Gastroesophageal sphincter (tissue), 4 donors: ENCODE results near the gene ARMH3. TPM values are rescaled to one million over a fixed set of nuclear protein-coding genes. Genes with fewer than 3 reads are reported as not detected.

Experiments
- ATAC-seq: fragments of 150-250 bp; one replicate; pipeline ENCODE4 v1.9.1; 2016; ENCODE audit warnings: mild to moderate bottlenecking, moderate library complexity
- H3K27ac ChIP-seq, 4 donors: fragments of 200-600 bp; sonication (generic) in 3 of 4; 1 replicate in 3 of 4; 2 replicates in 1 of 4; pipeline ENCODE4 v1.5.1; 2016 to 2019
- H3K27me3 ChIP-seq: fragments of 200-600 bp; sonication (generic); one replicate; pipeline ENCODE4 v1.5.1; 2019
- H3K36me3 ChIP-seq, 2 donors: fragments of 200-600 bp; sonication (generic); one replicate each; pipeline ENCODE4 v1.5.1; 2019; ENCODE audit warnings: control low read depth in 1 of 2
- H3K4me1 ChIP-seq, 3 donors: fragments of 200-600 bp; sonication (generic); 1 replicate in 2 of 3; 2 replicates in 1 of 3; pipeline ENCODE4 v1.5.1; 2016 to 2019; ENCODE audit warnings: control low read depth in 2 of 3
- H3K4me3 ChIP-seq, 2 donors: fragments of 200-600 bp; sonication (generic); one replicate each; pipeline ENCODE4 v1.5.1; 2019; ENCODE audit warnings: mild to moderate bottlenecking in 1 of 2, moderate library complexity in 1 of 2
- H3K9me3 ChIP-seq, 3 donors: fragments of 200-600 bp; sonication (generic); one replicate each; pipeline ENCODE4 v1.5.1; 2017 to 2019; ENCODE audit warnings: control low read depth in 2 of 3
- EP300 ChIP-seq: sonication (generic); formaldehyde crosslinking; IDR thresholded peaks from one replicate; pipeline ENCODE4 v1.6.1; 2017; ENCODE audit warnings: antibody characterized with exemption, mild to moderate bottlenecking
- POLR2A ChIP-seq, 2 donors: fragments of 450-650 bp; IDR thresholded peaks; one replicate each; pipeline ENCODE4 v1.6.1; 2017; ENCODE audit warnings: antibody characterized with exemption in 2 of 2, mild to moderate bottlenecking in 2 of 2, moderate library complexity in 1 of 2
- POLR2AphosphoS5 ChIP-seq: sonication (generic); formaldehyde crosslinking; IDR thresholded peaks from one replicate; pipeline ENCODE4 v1.6.1; 2017; ENCODE audit warnings: antibody characterized with exemption
- WGBS, 2 donors: methylation state at CpG; one replicate each; pipeline ENCODE4 v1.1.5; 2018; ENCODE audit warnings: low coverage in 1 of 2; 5-methylcytosine and 5-hydroxymethylcytosine counted together
- total RNA-seq, 4 donors: library from RNA; depleted of rRNA; stranded (reverse); fragments of >200 nt; gene quantifications; one replicate each; pipeline ENCODE4 v1.1.0, GENCODE V29; 2016
- TF ChIP-seq, protein P1 (sequence below), 4 experiments: fragments of 200-600 bp in 2 of 4; fragments of 450-650 bp in 2 of 4; sonication (generic) in 1 of 4; IDR thresholded peaks; one replicate each; pipeline ENCODE4 v1.5.1; 2017 to 2019; ENCODE audit warnings: antibody characterized with exemption in 4 of 4, mild to moderate bottlenecking in 2 of 4, moderate library complexity in 2 of 4

Gene ARMH3
- total RNA-seq, 4 donors from 2014 or later: 12.4 to 17.2 (median 14.9) TPM

DNA sequence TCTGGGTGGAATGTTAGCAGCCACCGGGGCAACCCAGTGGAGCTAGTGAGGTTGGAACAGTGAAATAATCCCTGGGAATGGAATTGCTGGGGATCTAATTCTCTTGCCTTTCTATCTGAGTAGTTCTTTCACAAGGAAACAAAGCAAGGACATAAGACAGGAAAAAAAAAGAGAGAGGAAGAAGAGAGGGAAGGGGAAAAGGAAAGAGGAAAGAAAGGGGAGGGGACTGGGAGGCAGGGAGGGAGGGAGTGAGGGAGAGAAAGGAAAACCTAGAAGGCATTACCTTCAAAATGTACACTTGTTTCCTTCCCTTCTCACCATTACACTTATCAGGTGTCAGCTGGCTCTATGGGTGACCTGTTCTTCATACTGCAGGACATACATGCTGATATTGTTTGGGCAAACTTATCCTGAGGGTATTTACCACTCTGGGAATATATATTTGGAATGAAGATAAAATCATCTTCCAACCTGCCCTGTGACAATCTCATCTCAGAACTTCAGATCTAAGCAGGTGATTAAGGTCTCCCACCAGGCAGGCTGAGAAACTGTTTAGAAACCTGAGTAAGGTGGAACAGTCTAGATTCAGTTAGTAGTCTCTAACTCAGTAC, 162.4 kb downstream of the ARMH3 start:
- ATAC-seq: no peak
- TF ChIP-seq EP300 (no peak), POLR2AphosphoS5 (no peak), POLR2A (IDR thresholded peaks at IDR 0.05) (no peak)
- TF ChIP-seq, protein P1, sequence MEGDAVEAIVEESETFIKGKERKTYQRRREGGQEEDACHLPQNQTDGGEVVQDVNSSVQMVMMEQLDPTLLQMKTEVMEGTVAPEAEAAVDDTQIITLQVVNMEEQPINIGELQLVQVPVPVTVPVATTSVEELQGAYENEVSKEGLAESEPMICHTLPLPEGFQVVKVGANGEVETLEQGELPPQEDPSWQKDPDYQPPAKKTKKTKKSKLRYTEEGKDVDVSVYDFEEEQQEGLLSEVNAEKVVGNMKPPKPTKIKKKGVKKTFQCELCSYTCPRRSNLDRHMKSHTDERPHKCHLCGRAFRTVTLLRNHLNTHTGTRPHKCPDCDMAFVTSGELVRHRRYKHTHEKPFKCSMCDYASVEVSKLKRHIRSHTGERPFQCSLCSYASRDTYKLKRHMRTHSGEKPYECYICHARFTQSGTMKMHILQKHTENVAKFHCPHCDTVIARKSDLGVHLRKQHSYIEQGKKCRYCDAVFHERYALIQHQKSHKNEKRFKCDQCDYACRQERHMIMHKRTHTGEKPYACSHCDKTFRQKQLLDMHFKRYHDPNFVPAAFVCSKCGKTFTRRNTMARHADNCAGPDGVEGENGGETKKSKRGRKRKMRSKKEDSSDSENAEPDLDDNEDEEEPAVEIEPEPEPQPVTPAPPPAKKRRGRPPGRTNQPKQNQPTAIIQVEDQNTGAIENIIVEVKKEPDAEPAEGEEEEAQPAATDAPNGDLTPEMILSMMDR (IDR thresholded peaks at IDR 0.05): no peak
- no peaks in the 10 kb centered on the region for H3K9me3 ChIP-seq
- no peak overlapping the region for H3K27ac ChIP-seq
- peaks cover 0 to 1% of the 10 kb centered on the region in 2 donors for H3K36me3 ChIP-seq
- H3K4me1 ChIP-seq: peaks cover 0 to 10% (median 0%) of the 10 kb centered on the region in 3 donors
- H3K27me3 ChIP-seq: no peaks in the 10 kb centered on the region
- no peak overlapping the region for H3K4me3 ChIP-seq
- 43% methylated on average over 1 of the region's 1 CpG; no CpG with 5 or more reads in 1 of the 2 donors for WGBS, 2 donors

DNA sequence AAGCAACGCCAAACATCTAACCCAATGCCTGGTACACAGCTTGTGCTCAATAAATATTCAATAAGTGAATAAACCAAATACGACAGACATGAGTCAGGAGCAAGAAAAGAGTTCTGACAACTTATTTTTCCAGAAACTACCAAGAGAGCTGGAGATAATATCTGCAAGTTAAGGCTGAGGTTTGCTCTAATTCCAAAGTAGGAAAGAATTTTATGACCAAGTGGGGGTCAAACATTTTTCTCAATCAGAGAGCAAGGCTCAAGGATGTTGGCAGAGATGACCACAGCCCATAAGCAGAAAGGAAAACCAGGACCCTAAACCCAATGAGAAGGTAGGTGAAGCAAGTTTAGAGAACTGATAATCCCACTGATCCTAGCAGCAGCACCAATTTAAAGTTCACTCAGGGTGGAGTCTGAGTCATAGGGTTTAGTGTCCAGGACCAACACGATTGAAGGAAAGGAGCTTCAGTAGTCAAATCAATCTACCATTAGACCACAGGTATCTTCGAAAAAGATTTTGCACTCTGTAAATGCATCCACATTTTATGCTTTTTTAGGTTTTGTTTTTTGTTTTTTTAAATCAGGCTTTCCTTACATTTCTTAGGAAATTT, 163.1 kb downstream of the ARMH3 start:
- Histone ChIP-seq H3K27ac (no peak overlapping the region), H3K27me3 (no peaks in the 10 kb centered on the region), H3K4me1 (peaks cover 0 to 5% (median 0%) of the 10 kb centered on the region in 3 donors), H3K4me3 (no peak overlapping the region), H3K36me3 (peaks cover 0 to 7% of the 10 kb centered on the region in 2 donors), H3K9me3 (no peaks in the 10 kb centered on the region)
- WGBS, 2 donors: 65 to 70% methylated on average over 3 to 4 of the region's 4 CpGs
- ATAC-seq: no peak
- no peak for TF ChIP-seq EP300
- TF ChIP-seq POLR2AphosphoS5: no peak
- TF ChIP-seq, protein P1 (IDR thresholded peaks at IDR 0.05): no peak
- no peak for TF ChIP-seq POLR2A (IDR thresholded peaks at IDR 0.05)

DNA sequence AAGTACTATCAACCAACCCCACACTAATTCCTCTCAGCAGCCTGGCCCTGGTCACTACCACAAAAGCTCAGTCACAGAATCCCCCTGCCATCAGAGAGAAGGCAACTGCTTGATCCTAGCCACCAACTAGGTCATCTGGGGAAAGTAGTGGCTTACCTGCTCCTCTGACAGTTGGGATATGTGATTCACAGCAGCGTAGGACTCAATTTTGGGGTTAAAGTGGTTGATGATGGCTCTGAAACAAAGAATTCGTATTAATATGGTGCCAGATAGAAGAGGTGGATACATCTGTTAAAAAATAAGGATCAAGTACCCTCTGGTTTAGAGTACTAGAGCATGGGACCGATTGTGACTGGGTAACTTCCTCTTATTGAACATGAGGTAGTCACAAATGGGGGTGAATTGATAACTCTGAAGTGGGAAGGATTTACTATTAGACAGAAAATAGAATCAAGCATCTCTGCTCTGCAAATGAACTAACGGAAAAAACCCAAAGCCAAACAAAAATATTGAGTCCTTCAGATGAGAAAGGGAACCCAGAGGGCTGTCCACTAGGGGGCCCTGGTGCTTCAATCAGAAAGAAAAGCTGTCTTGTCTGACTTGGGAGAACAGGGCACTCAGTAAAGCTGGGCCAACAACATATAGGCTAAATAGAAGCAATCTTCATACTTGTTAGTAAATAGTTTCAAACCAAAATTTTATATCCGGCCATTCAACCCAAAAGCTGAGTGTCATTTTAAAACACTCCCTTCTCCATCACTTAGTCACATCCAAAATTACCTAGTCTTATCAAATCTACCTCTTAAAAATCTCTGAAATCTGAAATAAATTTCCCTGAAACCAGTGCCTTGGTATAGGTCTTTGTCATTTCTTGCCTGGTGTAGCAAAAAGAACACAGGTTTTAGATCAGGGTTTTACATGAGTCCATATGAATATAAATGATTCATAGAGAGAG, 166.4 kb downstream of the ARMH3 start:
- Histone ChIP-seq H3K9me3 (no peaks in the 10 kb centered on the region), H3K27me3 (no peaks in the 10 kb centered on the region), H3K4me3 (no peak overlapping the region), H3K27ac (no peak overlapping the region), H3K4me1 (no peaks in the 10 kb centered on the region), H3K36me3 (peaks cover 0 to 11% of the 10 kb centered on the region in 2 donors)
- TF ChIP-seq EP300 (no peak), POLR2A (IDR thresholded peaks at IDR 0.05) (no peak), POLR2AphosphoS5 (no peak)
- TF ChIP-seq, protein P1 (IDR thresholded peaks at IDR 0.05): peak; percentile 60 to 76 (median 68)
- no peak for ATAC-seq
- WGBS, 2 donors: 54 to 61% methylated on average over 4 to 5 of the region's 5 CpGs

DNA sequence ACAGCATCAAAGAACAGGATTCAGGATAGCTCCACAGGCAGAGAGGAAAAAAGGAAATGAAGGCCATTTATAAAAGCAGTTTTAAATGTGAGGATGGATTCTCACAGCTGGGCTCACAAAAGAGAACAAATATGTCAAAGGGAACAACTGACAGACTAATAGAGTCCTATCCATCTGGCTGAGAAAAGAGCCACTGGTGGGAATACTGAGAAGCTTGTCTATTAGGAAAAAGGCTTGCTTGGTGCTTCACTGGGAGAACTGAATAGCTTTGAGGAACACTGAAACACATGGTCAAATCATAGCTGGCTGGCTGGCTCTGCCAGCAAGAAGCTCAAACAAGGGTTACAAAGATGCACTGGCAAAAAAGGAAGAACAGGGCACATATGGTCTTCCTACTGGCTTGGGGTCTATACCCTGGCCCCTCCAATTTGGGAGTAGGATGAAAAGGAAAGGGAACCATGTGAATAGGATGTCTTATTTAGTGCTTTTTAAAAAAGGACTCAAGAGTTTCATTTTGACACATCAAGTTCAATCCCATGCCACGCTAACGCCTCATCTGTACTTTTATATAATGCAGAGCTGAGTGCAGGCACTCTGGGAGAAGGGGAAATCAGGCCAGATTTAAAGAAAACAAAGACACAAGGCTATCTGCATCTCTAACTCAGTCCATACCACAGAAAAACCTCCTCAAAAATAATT, 167.6 kb downstream of the ARMH3 start:
- TF ChIP-seq POLR2AphosphoS5 (no peak), EP300 (no peak), POLR2A (IDR thresholded peaks at IDR 0.05) (no peak)
- TF ChIP-seq, protein P1 (IDR thresholded peaks at IDR 0.05): no peak
- no peak for ATAC-seq
- H3K27ac ChIP-seq: no peak overlapping the region
- H3K27me3 ChIP-seq: no peaks in the 10 kb centered on the region
- no peaks in the 10 kb centered on the region for H3K4me1 ChIP-seq
- H3K36me3 ChIP-seq: peaks cover 0 to 11% of the 10 kb centered on the region in 2 donors
- no peaks in the 10 kb centered on the region for H3K9me3 ChIP-seq
- H3K4me3 ChIP-seq: no peak overlapping the region
- WGBS, 2 donors: 58 to 73% methylated on average over 2 of the region's 2 CpGs
